ENCODE measurements around the gene GABARAP.

The GABARAP gene

DNA sequence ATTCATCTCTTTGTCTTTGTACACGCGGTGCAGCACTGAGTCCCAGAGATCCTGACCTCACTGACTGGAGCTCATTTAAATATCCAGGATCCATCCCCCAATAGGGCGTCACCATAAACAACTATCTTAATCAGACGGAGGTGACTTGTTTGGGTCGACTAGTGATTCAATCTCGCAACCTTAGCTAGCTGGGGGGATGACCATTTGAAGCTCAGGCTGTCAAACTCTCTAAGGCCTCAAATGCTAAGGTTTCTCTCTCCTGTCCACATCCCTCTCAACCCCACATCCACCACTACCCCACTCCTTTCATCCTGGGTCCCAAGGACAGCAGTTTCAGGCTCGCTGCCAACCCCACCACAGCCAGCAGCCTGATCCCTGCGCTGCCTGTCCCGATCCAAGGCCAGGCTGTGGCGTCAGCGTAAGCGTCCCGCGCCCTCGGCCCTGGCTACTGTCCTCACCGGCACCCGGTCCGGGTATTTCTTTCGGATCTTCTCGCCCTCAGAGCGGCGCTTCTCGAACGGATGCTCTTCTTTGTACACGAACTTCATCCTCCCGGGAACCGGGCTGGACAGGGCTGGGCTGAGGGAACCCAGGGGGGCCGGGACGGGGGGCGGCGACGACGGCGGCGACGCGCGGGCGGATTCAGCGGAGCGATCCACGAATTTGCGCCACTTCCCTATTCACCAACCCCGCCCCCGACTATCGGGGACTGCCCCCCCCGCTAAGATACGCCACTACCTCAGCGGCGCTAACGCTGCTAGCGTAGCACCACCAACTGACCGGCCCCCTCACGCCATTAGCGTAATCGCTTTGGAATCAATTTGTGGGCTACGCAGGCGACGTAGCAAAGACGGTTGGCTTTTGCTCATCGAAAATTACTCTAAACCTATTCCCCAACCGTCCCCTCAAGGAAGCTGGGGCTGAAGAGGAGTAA, at the start of gene GABARAP:
TSS of gene GABARAP (minus strand) at position 667 of the 934 bp plus-strand sequence. CDS start at position 548, 119 bp downstream.
- peak; percentile 94 for DNase-seq (ENCODE audit: low read depth)
- TF ChIP-seq, protein P1, sequence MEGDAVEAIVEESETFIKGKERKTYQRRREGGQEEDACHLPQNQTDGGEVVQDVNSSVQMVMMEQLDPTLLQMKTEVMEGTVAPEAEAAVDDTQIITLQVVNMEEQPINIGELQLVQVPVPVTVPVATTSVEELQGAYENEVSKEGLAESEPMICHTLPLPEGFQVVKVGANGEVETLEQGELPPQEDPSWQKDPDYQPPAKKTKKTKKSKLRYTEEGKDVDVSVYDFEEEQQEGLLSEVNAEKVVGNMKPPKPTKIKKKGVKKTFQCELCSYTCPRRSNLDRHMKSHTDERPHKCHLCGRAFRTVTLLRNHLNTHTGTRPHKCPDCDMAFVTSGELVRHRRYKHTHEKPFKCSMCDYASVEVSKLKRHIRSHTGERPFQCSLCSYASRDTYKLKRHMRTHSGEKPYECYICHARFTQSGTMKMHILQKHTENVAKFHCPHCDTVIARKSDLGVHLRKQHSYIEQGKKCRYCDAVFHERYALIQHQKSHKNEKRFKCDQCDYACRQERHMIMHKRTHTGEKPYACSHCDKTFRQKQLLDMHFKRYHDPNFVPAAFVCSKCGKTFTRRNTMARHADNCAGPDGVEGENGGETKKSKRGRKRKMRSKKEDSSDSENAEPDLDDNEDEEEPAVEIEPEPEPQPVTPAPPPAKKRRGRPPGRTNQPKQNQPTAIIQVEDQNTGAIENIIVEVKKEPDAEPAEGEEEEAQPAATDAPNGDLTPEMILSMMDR (IDR thresholded peaks at IDR 0.05; ENCODE audit: insufficient read depth, low read depth, low read length, missing control alignments), result no peak

DNA sequence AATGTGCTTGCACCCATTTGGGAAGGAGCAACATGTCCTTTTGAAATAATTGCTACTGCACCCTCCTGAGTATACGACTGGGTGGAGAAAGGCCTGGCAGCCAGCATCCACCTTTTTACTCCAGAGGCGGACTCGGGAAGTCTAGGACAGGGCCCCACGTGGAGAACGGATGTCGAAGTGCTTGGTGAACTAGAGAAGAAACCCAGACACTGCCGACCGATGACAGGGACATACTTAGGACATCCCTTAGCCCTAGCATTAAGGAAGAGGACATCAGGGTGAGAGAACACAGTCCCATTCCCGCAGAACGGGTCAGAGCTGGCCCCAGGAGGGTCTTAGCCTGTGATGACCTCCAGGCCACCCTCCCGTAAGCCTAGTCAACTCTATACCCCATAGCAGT, 48.4 kb upstream of the GABARAP start:
- TF ChIP-seq, protein P1 (IDR thresholded peaks at IDR 0.05; ENCODE audit: insufficient read depth, low read depth, low read length, missing control alignments), result no peak
- H3K4me3 ChIP-seq (ENCODE audit: low read depth, low read length), result no peak overlapping the region
- DNase-seq (ENCODE audit: low read depth), result no peak

More for the DNA sequence above, at the start of gene GABARAP:
- H3K4me3 ChIP-seq (ENCODE audit: low read depth, low read length), result peak within 1 kb of the TSS; percentile 86

DNA sequence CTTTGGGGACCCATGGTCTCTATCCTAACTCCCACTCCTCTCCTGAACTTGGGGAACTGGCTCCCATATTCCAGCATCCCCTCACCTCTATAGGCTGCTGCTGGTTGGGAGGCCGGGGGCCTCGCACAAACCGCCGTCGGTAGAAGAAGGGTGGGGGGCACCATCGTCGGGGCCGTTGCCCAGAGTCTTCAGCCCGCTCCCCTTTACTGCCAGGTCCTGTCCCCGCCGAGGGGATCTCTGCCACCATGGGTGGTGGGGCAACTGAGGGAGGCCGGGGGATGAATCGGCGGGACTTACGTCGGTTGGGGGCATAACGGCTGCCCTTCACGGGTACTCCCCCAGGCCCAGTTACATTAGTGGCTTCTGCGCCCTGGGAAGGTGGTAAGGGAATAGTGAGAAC, 47.9 kb upstream of the GABARAP start:
- DNase-seq (ENCODE audit: low read depth), result no peak
- no peak overlapping the region for H3K4me3 ChIP-seq (ENCODE audit: low read depth, low read length)
- TF ChIP-seq, protein P1 (IDR thresholded peaks at IDR 0.05; ENCODE audit: insufficient read depth, low read depth, low read length, missing control alignments), result no peak

DNA sequence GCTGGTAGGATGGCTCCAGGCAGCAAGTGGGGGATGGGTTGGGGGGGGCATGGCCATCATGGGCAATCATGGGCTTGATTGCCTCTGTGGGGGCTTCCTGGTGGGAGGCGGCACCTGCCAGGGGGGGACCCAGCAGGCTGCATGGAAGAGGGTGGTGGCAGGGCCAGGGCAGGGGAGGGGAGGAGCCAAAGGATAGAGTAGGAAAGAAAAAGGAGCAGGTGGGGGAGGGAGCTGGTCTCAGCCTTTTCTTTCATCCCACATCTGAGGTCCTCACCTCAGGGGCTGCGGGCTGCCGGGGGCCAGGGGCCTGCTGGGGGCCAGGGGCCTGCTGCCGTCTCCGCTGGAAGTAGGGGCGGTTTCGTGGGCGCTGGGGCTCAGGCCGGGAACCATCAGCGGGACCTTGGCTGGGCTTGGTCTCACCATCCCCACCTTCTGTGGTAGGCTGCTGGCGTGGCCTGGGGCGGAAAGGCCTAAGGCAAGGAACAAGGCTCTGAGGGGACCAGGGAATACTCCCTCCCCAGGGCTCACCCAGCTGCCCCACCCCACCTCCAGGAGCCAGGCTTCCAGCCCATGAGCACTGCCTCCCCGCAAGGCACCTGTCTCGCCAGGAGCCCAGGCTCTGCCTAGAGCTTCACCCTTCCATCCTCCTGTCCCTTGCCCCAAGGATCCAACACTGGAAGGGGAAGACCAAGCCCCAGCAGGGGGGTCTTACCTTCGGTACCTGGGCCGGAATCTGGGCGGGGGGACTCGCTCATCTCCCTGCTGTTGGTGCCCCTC, 47.2 kb upstream of the GABARAP start:
- TF ChIP-seq, protein P1 (IDR thresholded peaks at IDR 0.05; ENCODE audit: insufficient read depth, low read depth, low read length, missing control alignments), result no peak
- no peak overlapping the region for H3K4me3 ChIP-seq (ENCODE audit: low read depth, low read length)
- DNase-seq (ENCODE audit: low read depth), result no peak

DNA sequence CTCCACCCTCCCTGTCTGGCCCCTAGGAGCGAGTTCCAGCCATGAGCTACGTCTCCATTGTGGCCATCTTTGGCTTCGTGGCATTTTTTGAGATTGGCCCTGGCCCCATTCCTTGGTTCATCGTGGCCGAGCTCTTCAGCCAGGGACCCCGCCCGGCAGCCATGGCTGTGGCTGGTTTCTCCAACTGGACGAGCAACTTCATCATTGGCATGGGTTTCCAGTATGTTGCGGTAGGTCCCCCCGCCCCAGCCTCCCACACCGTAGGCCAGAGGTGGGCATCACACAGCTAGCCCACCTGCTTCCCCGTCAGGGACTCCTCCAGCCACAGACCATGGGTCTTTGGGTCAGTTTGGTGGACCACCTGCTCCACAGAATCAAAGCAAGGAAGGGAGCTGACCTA, 43.4 kb upstream of the GABARAP start:
- TF ChIP-seq, protein P1 (IDR thresholded peaks at IDR 0.05; ENCODE audit: insufficient read depth, low read depth, low read length, missing control alignments), result no peak
- H3K4me3 ChIP-seq (ENCODE audit: low read depth, low read length), result no peak overlapping the region
- no peak for DNase-seq (ENCODE audit: low read depth)

DNA sequence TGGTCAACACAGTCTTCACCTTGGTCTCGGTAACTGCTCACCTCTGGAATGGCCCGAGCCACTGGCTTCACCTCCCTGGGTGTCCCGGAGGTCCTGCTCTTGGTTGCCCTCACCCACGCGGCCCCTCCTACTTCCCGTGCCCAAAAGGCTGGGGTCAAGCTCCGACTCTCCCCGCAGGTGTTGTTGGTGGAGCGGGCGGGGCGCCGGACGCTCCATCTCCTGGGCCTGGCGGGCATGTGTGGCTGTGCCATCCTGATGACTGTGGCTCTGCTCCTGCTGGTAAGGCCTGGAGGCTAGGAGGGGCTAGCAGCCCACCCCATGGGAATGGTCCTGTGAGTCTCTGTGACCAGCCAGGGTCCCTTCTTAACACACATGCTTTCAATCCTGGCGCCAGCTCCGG, 42.7 kb upstream of the GABARAP start:
- TF ChIP-seq, protein P1 (IDR thresholded peaks at IDR 0.05; ENCODE audit: insufficient read depth, low read depth, low read length, missing control alignments), result no peak
- H3K4me3 ChIP-seq (ENCODE audit: low read depth, low read length), result no peak overlapping the region
- no peak for DNase-seq (ENCODE audit: low read depth)
